HG02870 (cell line): ENCODE measurements around the gene CIITA.
"Not testable (repeated sequence)": the region's sequence is repeated elsewhere in the genome, so short reads cannot be mapped to it uniquely, and the experiment has no call there.

Source experiments
- ATAC-seq: cut with Tn5 transposase; IDR thresholded peaks from one replicate; pipeline ENCODE4 v1.9.1; 2021; ENCODE audit warnings: mild to moderate bottlenecking, moderate library complexity; ENCODE audit not compliant: unreplicated experiment

Gene CIITA

GRCh38 chr16:10949424-10949970, 72.5 kb downstream of the CIITA start:
- ATAC-seq: peak; percentile 58

DNA sequence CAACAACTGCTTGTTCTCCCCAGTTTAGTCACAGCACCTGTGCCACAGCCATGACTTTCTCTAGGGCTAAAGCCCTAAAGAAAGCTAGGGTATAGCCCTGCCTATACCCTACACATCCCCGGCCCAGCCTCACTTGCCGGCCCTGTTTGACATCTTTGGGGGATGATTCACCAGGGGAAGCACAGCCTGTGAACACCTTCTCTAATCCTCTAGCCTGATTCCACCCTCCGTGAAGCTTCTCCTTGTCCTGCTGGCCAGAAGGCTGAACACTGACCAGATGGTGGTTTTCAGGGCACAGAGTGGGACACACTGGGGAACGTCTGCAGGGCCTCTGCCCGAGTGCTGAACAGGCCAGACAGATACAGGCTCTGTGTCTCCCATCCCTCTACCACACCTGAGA, 73.4 kb downstream of the CIITA start:
- no peak for ATAC-seq

DNA sequence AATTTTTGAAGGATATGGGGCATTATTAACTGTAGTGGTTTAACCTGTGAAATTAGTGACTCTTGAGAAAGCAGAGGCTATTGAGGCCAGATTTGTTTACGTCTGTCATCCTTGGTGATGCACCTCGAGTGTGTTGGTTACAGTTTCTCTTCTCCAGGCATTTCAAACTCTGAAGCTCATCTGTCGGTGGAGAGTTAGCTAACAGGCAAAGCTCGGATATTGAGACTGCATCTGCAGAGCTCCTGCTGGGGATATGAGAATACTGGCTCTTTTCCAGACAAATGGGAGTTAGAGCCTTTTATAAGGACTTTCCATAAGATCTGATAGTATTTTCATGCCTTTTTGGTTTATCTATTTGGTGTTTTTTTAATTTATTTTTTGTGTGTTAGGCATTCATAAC, 74.0 kb downstream of the CIITA start:
- ATAC-seq: no peak

DNA sequence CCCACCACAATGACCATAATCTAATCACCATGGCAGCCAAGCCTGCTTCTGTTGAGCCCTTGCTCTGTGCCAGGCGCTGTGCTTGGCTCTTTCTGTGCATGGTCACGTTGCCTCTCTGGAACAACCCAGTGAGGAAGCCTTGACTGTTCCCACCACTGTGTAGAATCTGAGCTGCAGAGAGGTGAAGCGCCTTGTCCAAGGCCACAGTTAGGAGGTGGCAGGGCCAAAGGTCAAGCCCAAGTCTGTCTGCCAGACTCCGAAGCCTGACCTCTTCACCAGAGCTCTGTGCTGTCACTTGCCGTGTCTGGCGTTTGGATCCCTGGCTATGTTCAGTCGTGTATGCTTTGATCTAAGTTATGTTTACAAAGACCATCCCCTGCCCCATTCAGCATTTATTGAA, 77.9 kb downstream of the CIITA start:
- no peak for ATAC-seq

- peak; percentile 44 for ATAC-seq
Observed at GRCh38 chr16:10957771-10958482, 80.9 kb downstream of the CIITA start.

DNA sequence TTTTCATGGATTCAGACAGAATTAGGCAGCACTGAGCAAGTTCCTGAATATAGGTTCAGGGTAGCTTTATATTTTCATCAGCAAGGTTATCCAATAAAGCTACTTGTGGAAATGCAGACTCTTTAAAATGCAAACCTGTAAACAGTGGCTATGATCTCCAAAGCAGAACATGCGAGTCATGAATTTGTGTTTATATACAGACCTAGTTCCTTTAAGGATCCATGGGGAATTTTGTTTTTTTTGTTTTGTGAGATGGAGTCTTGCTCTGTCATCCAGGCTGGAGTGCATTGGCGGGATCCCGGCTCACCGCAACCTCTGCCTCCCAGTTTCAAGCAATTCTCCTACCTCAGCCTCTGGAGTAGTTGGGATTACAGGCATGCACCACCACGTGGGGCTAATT, 82.2 kb downstream of the CIITA start:
- ATAC-seq: no peak

- ATAC-seq: no peak
Observed at GRCh38 chr16:10961231-10961630, 84.2 kb downstream of the CIITA start.

- ATAC-seq: peak; percentile 37
Observed at GRCh38 chr16:10964039-10964890, 87.3 kb downstream of the CIITA start.

GRCh38 chr16:10964891-10965326, 87.9 kb downstream of the CIITA start:
- ATAC-seq: peak; percentile 54

DNA sequence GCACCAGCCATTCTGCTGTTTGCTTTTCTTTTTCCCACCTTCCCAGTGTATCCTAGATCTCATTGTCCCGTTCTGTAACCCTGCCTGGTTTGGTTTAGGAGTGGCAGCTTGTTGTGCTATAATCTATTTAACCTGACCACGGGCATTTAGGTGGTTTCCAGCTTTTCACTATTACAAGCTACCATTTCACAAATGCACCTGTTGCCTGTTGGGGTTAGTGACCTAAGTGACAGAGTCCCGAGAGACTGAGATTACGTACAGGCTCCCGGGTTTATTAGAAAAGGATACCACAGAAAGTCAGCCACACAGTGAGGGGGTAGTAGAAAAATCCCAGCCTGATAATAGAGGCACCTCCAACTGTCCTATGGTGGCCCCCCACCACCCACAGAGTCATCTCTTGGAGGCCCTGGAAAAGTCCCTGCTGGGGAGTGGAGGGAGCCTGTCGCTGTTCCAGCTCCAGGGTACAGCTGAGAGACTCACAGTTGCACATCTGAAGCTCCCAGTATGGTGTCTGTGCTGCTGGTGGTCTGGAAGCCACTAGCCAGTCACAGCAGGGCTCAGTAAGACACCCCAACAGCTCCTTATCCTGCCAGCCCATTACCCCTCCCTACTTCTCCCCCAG, 88.5 kb downstream of the CIITA start:
- ATAC-seq: peak; percentile 56

DNA sequence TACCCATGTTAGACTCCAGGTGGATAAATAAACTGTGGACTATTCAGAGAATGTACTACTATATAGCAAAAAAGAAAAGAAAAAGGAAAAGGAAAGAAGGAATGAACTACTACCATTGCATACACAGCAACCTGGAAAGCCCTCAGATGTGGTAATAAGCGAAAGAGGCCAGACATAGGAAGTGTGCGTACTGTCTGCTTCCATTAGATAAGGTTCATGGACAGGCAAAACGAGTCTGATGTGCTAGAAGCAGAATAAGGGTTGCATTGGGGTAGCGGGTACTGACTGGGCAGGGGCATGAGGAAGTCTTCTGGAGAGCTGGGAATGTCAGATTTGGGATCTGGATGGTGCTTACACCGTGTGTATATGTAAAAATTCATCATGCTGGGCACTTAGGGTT, 89.1 kb downstream of the CIITA start:
- ATAC-seq: no peak

GRCh38 chr16:10966559-10966958, 89.6 kb downstream of the CIITA start:
- ATAC-seq: not testable (repeated sequence)

- no peak for ATAC-seq
Observed at GRCh38 chr16:10967986-10968385, 91.0 kb downstream of the CIITA start.

- no peak for ATAC-seq
Observed at GRCh38 chr16:10968498-10968897, 91.5 kb downstream of the CIITA start.

DNA sequence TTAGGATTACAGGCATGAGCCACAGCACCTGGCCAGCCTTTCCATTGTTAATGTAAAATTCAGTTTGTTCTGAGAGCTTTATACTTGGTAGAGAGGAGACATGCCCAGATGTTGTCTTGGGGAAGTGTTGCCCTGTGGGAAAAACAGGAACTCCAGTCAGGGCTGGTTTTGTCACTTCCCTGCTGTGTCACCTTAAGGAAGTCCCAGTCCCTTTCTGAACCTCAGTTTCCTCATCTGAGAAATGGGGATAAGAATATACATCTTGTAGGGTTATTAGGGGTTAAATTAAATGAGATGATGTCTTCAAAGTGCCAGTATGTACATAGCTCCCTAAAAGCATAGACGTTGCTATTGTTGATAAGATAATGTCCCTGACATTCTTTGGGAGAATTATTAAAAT, 92.6 kb downstream of the CIITA start:
- no peak for ATAC-seq

DNA sequence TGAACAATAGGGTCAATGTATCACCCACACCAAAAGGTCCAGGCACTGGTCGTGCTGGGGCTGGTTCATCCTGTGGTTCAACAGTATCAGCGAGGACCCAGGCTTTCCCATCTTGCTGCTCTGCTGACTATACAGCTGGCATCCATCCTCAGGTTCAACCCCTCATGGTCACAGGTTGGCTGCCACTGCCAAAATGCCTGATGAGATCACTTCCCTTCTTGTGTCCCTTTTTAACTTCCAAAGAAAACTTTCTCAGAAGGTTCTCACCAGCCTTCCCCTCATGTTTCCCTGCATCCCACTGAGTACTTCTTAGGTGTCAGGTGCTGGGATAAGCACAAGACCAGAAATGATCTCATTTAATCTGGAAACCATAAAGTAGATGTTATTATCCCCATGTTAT, 93.1 kb downstream of the CIITA start:
- ATAC-seq: no peak

- no peak for ATAC-seq
Observed at GRCh38 chr16:10971560-10971961, 94.6 kb downstream of the CIITA start.

GRCh38 chr16:10972108-10972818, 95.3 kb downstream of the CIITA start:
- no peak for ATAC-seq

- no peak for ATAC-seq
Observed at GRCh38 chr16:10972819-10973464, 95.9 kb downstream of the CIITA start.

GRCh38 chr16:10976634-10977033, 99.6 kb downstream of the CIITA start:
- no peak for ATAC-seq
